MG63 (cell line): ENCODE data around the gene GPR146. TPM values are rescaled to one million over a fixed set of nuclear protein-coding genes. Genes with fewer than 3 reads are reported as not detected.

Experiments used
- DNase-seq: peaks from one replicate; pipeline ENCODE4 v3.0.0-alpha.2; 2020
- H3K27me3 ChIP-seq: fragments of 250-450 bp; sonication (Bioruptor Pico); 2 replicates; pipeline ENCODE4 v1.5.1; 2020; ENCODE audit warnings: mild to moderate bottlenecking, moderate library complexity
- H3K36me3 ChIP-seq: fragments of 250-450 bp; sonication (Bioruptor Pico); 2 replicates; pipeline ENCODE4 v1.5.1; 2020; ENCODE audit warnings: mild to moderate bottlenecking, moderate library complexity
- H3K4me3 ChIP-seq: fragments of 250-450 bp; sonication (Bioruptor Pico); 2 replicates; pipeline ENCODE4 v1.5.1; 2020; ENCODE audit warnings: mild to moderate bottlenecking, moderate library complexity
- H3K9me3 ChIP-seq: fragments of 250-450 bp; sonication (Bioruptor Pico); 2 replicates; pipeline ENCODE4 v1.5.1; 2020; ENCODE audit warnings: mild to moderate bottlenecking, moderate library complexity
- total RNA-seq: library from RNA; depleted of rRNA; stranded (reverse); fragments of >200 nt; shearing (Covaris generic); gene quantifications from 2 replicates; pipeline ENCODE4 v1.2.3, GENCODE V29; 2014; ENCODE audit warnings: low replicate concordance

The GPR146 gene
- total RNA-seq, 1 experiment from 2014 or later, result 1.5 TPM

- no peaks in the 10 kb centered on the region for H3K9me3 ChIP-seq
- peak; percentile 69 for DNase-seq
These were observed 42.5 kb downstream of the GPR146 start for GRCh38 chr7:1086588-1087464.

GRCh38 chr7:1087465-1087814 lies 43.1 kb downstream of the GPR146 start:
- H3K9me3 ChIP-seq, result no peaks in the 10 kb centered on the region
- H3K4me3 ChIP-seq, result peak overlapping the region; percentile 46
- H3K27me3 ChIP-seq, result no peaks in the 10 kb centered on the region
- no peak for DNase-seq
- H3K36me3 ChIP-seq, result no peaks in the 10 kb centered on the region

More at GRCh38 chr7:1086588-1087464, 42.5 kb downstream of the GPR146 start:
- H3K4me3 ChIP-seq, result peak overlapping the region; percentile 46
- no peaks in the 10 kb centered on the region for H3K36me3 ChIP-seq
- no peaks in the 10 kb centered on the region for H3K27me3 ChIP-seq

GRCh38 chr7:1087952-1088920 lies 43.9 kb downstream of the GPR146 start, which contains the start of gene GPER1:
Gene GPER1, plus strand, starts transcription at chr7:1088113. Its CDS starts 3,616 bp downstream, at chr7:1091729.
- Histone ChIP-seq H3K36me3 (no peaks in the 10 kb centered on the region), H3K9me3 (no peaks in the 10 kb centered on the region), H3K4me3 (peak within 1 kb of the TSS; percentile 46), H3K27me3 (no peaks in the 10 kb centered on the region)
- peak; percentile 89 for DNase-seq

GRCh38 chr7:1090236-1090635 lies 45.9 kb downstream of the GPR146 start:
- H3K36me3 ChIP-seq, result no peaks in the 10 kb centered on the region; the same call in 1 of the 2 replicates
- no peaks in the 10 kb centered on the region for H3K27me3 ChIP-seq
- no peak for DNase-seq
- no peaks in the 10 kb centered on the region for H3K9me3 ChIP-seq
- H3K4me3 ChIP-seq, result no peak overlapping the region

GRCh38 chr7:1090686-1091643 lies 46.6 kb downstream of the GPR146 start:
- Histone ChIP-seq H3K27me3 (no peaks in the 10 kb centered on the region), H3K4me3 (no peak overlapping the region), H3K36me3 (no peaks in the 10 kb centered on the region; the same call in 1 of the 2 replicates), H3K9me3 (no peaks in the 10 kb centered on the region)
- DNase-seq, result no peak

GRCh38 chr7:1091644-1092027 lies 47.3 kb downstream of the GPR146 start:
- Histone ChIP-seq H3K9me3 (no peaks in the 10 kb centered on the region), H3K36me3 (no peaks in the 10 kb centered on the region; the same call in 1 of the 2 replicates), H3K27me3 (no peaks in the 10 kb centered on the region), H3K4me3 (no peak overlapping the region)
- no peak for DNase-seq

- Histone ChIP-seq H3K9me3 (no peaks in the 10 kb centered on the region), H3K27me3 (no peaks in the 10 kb centered on the region), H3K36me3 (no peaks in the 10 kb centered on the region; the same call in 1 of the 2 replicates), H3K4me3 (no peak overlapping the region)
- DNase-seq, result no peak
These were observed 47.9 kb downstream of the GPR146 start for GRCh38 chr7:1092161-1092632.

- H3K9me3 ChIP-seq, result no peaks in the 10 kb centered on the region
- no peak for DNase-seq
- no peaks in the 10 kb centered on the region; the same call in 1 of the 2 replicates for H3K36me3 ChIP-seq
- no peaks in the 10 kb centered on the region for H3K27me3 ChIP-seq
- no peak overlapping the region for H3K4me3 ChIP-seq
These were observed 48.6 kb downstream of the GPR146 start for GRCh38 chr7:1092806-1093501.

- DNase-seq, result no peak
- Histone ChIP-seq H3K4me3 (no peak overlapping the region), H3K27me3 (no peaks in the 10 kb centered on the region), H3K9me3 (no peaks in the 10 kb centered on the region), H3K36me3 (no peaks in the 10 kb centered on the region; the same call in 1 of the 2 replicates)
These were observed 49.1 kb downstream of the GPR146 start for GRCh38 chr7:1093502-1093843.

- H3K9me3 ChIP-seq, result no peaks in the 10 kb centered on the region
These were observed 49.7 kb downstream of the GPR146 start for GRCh38 chr7:1093916-1094508.

GRCh38 chr7:1094870-1095269 lies 50.5 kb downstream of the GPR146 start:
- H3K27me3 ChIP-seq, result no peaks in the 10 kb centered on the region
- H3K4me3 ChIP-seq, result no peak overlapping the region
- no peak for DNase-seq
- H3K36me3 ChIP-seq, result no peaks in the 10 kb centered on the region; the same call in 1 of the 2 replicates
- no peaks in the 10 kb centered on the region for H3K9me3 ChIP-seq

More at GRCh38 chr7:1093916-1094508, 49.7 kb downstream of the GPR146 start:
- no peak for DNase-seq
- Histone ChIP-seq H3K27me3 (no peaks in the 10 kb centered on the region), H3K36me3 (no peaks in the 10 kb centered on the region; the same call in 1 of the 2 replicates), H3K4me3 (no peak overlapping the region)

GRCh38 chr7:1095621-1096155 lies 51.3 kb downstream of the GPR146 start:
- Histone ChIP-seq H3K27me3 (no peaks in the 10 kb centered on the region), H3K4me3 (no peak overlapping the region), H3K36me3 (no peaks in the 10 kb centered on the region; the same call in 1 of the 2 replicates), H3K9me3 (no peaks in the 10 kb centered on the region)
- no peak for DNase-seq

GRCh38 chr7:1096156-1097119 lies 52.1 kb downstream of the GPR146 start:
- Histone ChIP-seq H3K4me3 (no peak overlapping the region), H3K36me3 (no peaks in the 10 kb centered on the region; the same call in none of the 2 replicates), H3K9me3 (no peaks in the 10 kb centered on the region), H3K27me3 (no peaks in the 10 kb centered on the region)
- DNase-seq, result no peak

- no peaks in the 10 kb centered on the region for H3K9me3 ChIP-seq
- no peak overlapping the region for H3K4me3 ChIP-seq
- H3K27me3 ChIP-seq, result no peaks in the 10 kb centered on the region
- no peaks in the 10 kb centered on the region; the same call in none of the 2 replicates for H3K36me3 ChIP-seq
- DNase-seq, result no peak
These were observed 52.8 kb downstream of the GPR146 start for GRCh38 chr7:1097120-1097504.
